ENCODE results near the gene OR8B8. TPM values are rescaled to one million over a fixed set of nuclear protein-coding genes. Genes with fewer than 3 reads are reported as not detected.
"Not testable (repeated sequence)": the region's sequence is repeated elsewhere in the genome, so short reads cannot be mapped to it uniquely, and the experiment has no call there.

OR8B8 gene
- total RNA-seq, 1 donor from 2014 or later, result not detected

DNA sequence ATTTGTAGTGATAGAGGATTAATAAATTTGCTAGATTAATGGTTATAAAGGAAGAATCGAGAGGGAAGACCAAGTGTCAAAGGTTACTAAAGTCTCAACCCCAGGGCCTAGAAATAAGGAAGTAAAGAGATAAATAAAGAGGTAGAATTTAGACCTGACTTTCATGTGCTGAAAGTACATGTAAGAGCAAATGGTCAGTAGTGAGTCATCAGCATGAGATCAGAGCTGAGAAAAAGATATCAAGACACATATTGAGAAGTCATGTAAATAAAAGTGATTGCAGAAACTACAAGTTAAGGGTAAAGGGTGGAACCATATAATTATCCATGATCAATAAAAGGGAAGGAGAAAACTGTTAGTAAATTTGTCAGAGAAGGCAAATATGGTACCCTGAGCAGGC is 1.4 kb upstream of the OR8B8 start:
- intact Hi-C loops (cut with DNase I), result loop anchor here (10.0 kb wide), 1 partner anchor 138 kb away; no protein-coding TSS in a partner anchor
- DNase-seq (ENCODE audit: low spot score), result no peak

GRCh38 chr11:124442847-124443246 is 2.6 kb downstream of the OR8B8 start:
- intact Hi-C loops (cut with DNase I), result loop anchor here (10.0 kb wide), 1 partner anchor 142 kb away; no protein-coding TSS in a partner anchor
- DNase-seq (ENCODE audit: low spot score), result no peak

- no peak for DNase-seq (ENCODE audit: low spot score)
- intact Hi-C loops (cut with DNase I), result loop anchor here (10.0 kb wide), 1 partner anchor 142 kb away; no protein-coding TSS in a partner anchor
These were observed 3.1 kb downstream of the OR8B8 start for GRCh38 chr11:124442442-124442841.

- DNase-seq (ENCODE audit: low spot score), result no peak
- intact Hi-C loops (cut with DNase I), result loop anchor here (10.0 kb wide), 1 partner anchor 143 kb away; no protein-coding TSS in a partner anchor
These were observed 4.0 kb downstream of the OR8B8 start for GRCh38 chr11:124441519-124441918.

DNA sequence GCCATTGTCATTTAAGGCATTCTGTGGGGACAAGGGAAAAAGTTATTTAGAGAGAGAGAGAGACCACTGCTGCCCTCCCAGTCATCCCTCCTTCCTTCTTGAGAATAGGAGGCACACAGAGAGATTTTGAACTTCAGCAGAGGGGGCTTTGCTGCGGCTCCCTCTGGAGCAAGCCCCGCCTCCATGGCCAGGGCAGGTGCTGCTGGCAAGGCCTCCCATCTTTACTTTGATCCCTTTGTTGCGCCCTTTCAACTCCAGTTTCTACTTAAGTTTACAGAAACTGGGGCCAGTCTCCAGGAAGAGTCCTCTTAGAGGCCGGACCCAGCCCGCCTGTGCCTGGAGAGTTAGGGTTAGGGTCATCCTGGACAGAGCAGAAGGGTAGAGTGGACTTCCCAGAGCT is 4.4 kb downstream of the OR8B8 start:
- DNase-seq (ENCODE audit: low spot score), result no peak
- intact Hi-C loops (cut with DNase I), result loop anchor here (10.0 kb wide), 1 partner anchor 144 kb away; no protein-coding TSS in a partner anchor

- intact Hi-C loops (cut with DNase I), result loop anchor here (10.0 kb wide), 1 partner anchor 144 kb away; no protein-coding TSS in a partner anchor
- DNase-seq (ENCODE audit: low spot score), result no peak
These were observed 4.9 kb downstream of the OR8B8 start for GRCh38 chr11:124440608-124441007.

DNA sequence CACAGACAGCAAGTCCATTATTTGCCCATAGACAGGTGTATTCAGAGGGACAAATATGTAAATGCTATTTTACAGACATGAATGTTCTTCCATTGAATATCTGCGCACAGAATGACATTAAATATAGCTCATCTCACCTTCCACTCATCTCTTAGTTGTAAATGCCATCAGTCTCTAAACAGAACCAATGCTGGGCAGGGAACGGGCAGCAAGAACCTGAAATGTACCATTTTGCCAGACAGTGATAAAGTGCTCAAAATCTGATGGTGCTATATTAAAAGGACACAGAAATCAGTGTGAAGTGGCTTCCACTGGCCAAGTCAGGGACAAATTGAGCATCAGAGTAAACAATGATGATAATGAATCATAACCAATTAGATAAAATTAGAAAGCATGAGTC is 10.8 kb downstream of the OR8B8 start:
- intact Hi-C loops (cut with DNase I), result no loop called here
- DNase-seq (ENCODE audit: low spot score), result no peak

DNA sequence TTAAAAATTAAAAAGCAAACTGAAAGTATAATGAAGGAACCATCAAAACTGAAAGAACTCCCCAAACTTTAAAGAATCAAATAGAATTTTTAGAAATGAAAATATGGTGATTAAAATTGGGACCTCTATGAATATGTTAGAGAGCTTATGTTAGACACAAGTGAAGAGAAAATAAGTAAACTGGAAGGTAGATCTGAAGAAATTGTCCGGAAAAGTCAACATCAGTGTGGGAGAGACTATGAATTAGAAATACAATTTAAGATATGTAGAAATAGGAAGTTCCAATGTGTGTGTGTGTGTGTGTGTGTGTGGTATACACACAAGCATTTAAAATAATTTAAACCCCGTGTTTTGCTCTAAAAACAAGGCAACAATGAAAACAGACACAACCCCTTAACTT is 15.9 kb downstream of the OR8B8 start:
- intact Hi-C loops (cut with DNase I), result no loop called here
- no peak for DNase-seq (ENCODE audit: low spot score)

GRCh38 chr11:124424384-124424921 is 21.0 kb downstream of the OR8B8 start, which contains the start of gene OR8B4:
Gene OR8B4 (minus strand): TSS chr11:124424871. CDS start chr11:124424871, 0 bp downstream.
- intact Hi-C loops (cut with DNase I), result no loop called here
- no peak for DNase-seq (ENCODE audit: low spot score)

- DNase-seq (ENCODE audit: low spot score), result no peak
- intact Hi-C loops (cut with DNase I), result no loop called here
These were observed 24.5 kb downstream of the OR8B8 start for GRCh38 chr11:124421043-124421442.

DNA sequence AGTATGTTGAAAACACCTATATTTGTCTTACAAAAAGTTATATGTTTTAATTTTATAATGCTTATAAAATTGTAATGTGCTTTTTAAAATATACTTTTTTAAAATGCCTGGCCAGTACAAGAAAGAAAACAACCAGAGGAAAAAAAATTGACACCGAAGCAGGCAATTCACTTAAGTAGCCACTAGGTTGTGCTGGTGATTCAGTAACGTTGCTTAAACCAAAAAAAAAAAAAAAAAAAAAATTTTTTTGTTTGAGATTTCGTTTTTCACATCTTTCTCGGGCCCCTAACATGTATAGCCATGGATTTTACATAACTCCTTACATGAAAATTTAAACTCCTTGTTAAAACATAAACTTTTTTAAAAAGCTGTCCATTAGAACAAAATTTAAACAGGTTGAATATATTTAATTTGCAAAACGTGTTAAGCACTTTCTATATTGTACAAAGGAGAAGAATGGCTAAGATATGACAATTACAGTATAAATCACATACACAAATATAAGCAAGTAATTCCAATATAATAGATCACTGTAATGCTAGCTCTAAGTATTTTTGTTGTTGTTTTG is 30.1 kb downstream of the OR8B8 start:
- DNase-seq (ENCODE audit: low spot score), result no peak
- intact Hi-C loops (cut with DNase I), result loop anchor here (2.0 kb wide), 1 partner anchor 171 kb away; no protein-coding TSS in a partner anchor

DNA sequence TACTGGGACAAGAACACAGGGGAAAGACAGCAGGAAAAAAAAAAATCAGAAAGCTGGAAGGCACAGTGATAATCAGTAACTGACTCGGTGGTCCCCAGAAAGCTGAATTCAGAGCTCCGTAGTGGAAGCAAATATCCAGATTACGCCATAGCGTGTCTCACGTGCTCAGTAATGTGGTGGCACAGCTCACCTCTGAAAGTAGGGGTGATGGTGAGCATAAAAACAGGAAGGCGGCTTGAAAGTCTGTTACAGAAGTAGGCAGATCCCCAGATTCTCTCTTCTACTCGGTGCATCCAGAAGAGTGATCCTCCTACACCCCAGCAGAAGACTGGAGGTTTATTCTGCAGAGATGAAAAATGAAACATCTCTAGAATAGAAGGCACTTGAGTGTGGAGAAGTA is 35.6 kb downstream of the OR8B8 start:
- intact Hi-C loops (cut with DNase I), result no loop called here
- DNase-seq (ENCODE audit: low spot score), result no peak

DNA sequence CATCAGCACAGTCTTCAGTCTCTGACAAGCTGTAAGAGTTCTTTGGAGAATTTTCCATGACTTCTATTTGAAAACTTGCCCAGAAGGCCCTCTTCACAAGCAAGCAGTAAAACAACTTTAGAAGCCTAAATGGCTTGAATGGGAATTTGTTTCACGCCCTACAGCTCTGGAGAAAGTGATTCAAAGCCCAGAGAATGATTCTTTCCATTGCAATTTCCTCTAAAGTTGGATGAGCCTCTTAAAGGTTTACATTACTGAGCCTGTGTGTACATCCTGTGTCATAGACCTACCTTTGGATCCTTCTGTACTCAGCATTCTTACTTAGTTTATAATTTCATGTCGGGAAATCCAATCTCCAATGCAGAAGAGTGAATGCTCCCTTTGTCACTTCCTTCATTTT is 39.9 kb downstream of the OR8B8 start:
- intact Hi-C loops (cut with DNase I), result no loop called here

DNA sequence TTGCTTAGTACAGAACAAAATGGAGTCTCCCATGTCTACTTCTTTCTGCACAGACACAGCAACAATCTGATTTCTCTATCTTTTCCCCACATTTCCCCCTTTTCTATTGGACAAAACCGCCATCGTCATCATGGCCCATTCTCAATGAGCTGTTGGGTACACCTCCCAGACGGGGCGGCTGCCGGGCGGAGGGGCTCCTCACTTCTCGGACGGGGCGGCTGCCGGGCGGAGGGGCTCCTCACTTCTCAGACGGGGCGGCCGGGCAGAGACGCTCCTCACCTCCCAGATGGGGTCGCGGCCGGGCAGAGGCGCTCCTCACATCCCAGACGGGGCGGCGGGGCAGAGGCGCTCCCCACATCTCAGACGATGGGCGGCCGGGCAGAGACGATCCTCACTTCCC is 42.3 kb downstream of the OR8B8 start:
- DNase-seq (ENCODE audit: low spot score); intact Hi-C loops (cut with DNase I): not testable (repeated sequence)

More for the DNA sequence above, 39.9 kb downstream of the OR8B8 start:
- DNase-seq (ENCODE audit: low spot score), result no peak

DNA sequence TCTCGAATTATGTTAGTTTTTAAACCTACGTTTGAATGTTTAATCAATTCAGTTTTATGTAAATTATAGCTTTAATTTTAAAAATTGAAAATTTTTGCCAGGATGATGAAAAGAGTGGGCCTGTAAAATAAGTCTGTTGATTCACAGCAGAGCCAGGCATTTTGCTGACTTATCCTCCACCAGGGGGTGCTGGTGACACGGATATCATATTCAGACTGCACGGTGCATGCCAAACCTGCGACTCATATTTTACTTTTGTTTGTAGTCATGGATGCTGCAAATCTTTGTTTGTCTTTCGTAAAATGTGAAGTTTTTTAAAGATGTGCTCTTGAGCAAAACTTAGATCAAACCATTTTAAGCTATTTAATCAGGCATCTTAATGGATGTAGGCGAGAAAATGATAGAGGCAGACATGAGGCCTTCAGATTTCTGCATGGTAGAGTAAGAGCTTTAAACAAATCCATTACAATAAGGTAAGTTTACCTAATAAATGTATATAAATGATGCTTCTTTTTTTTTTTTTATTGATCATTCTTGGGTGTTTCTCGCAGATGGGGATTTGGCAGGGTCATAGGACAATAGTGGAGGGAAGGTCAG is 43.1 kb downstream of the OR8B8 start:
- DNase-seq (ENCODE audit: low spot score), result no peak
- intact Hi-C loops (cut with DNase I), result no loop called here

DNA sequence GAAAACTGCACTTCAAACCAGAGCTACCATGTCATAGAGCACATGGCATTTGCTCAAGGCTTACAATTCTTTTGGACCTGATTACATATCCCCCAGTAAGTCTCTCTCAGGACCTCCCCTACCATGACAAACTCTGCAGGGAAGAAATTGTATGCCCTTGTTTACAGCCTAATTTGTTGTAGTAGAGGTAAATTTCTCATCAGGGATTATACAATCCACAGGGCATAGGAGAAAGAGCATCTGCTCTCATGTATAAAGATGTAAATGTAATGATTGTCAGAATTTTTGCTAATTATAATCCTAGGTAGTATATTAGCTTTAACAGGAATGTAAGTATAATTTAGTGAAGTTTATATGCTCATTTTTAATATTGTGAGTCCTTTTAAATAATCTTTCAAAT is 46.6 kb downstream of the OR8B8 start, which contains the start of gene OR8B3:
Gene OR8B3 (minus strand): TSS at position 101 of the 400 bp plus-strand sequence. CDS start 1,673 bp downstream, outside the sequence.
- intact Hi-C loops (cut with DNase I), result no loop called here
- no peak for DNase-seq (ENCODE audit: low spot score)

- intact Hi-C loops (cut with DNase I); DNase-seq (ENCODE audit: low spot score): not testable (repeated sequence)
These were observed 48.6 kb downstream of the OR8B8 start for GRCh38 chr11:124396847-124397246.

DNA sequence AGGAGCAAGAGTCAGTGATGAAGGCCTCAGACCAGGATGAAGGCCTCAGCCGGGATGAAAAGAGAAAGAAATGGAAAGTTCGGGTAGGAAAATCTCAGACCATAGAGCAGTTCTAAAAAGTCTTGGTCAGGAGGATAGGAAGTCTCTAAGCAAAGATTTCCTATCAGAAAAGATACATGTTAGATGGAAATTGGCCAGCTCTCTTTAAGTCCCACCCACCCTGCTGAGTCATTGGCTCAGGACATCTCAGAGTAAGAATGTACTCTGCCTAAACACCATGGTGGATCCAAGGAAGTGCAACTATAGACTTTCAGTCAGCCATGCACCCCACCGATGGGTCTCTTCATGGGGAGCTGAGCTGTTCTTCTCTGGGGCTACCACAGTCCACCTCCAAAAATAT is 51.1 kb downstream of the OR8B8 start:
- DNase-seq (ENCODE audit: low spot score), result no peak
- intact Hi-C loops (cut with DNase I), result no loop called here

Measured in cardiac septum (tissue), 1 donor.